Measurements from ENCODE around the gene RANBP17.

RANBP17 gene

DNA sequence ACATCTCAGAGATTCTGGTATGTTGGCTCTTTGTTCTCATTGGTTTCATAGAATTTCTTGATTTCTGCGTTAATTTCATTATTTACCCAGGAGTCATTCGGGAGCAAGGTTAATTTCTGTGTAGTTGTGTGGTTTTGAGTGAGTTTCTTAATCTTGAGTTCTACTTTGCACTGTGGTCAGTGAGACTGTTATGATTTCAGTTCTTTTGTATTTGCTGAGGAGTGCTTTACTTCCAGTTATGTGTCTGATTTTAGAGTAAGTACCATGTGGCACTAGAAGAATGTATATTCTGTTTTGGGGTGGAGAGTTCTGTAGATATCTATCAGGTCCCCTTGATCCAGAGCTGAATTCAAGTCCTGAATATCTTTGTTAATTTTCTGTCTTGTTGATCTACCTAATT lies 12.2 kb downstream of the RANBP17 start:
- Histone ChIP-seq H3K4me1 (ENCODE audit: control insufficient read depth, low read length) (no peaks in the 10 kb centered on the region), H3K9me3 (ENCODE audit: control insufficient read depth, insufficient read depth, low read length) (no peaks in the 10 kb centered on the region), H3F3A (ENCODE audit: control insufficient read depth, insufficient read depth) (no peaks in the 10 kb centered on the region), H3K27ac (ENCODE audit: low read depth, low read length) (no peak overlapping the region), H3K27me3 (ENCODE audit: control insufficient read depth, low read length) (no peaks in the 10 kb centered on the region), H3K79me2 (ENCODE audit: control insufficient read depth, low read length) (no peaks in the 10 kb centered on the region), H3K4me3 (ENCODE audit: low read length) (no peak overlapping the region), H3K4me2 (ENCODE audit: low read length) (no peak overlapping the region), H4K20me1 (ENCODE audit: control insufficient read depth, insufficient read depth, low read depth, low read length) (no peaks in the 10 kb centered on the region), H3K36me3 (ENCODE audit: control insufficient read depth, low read length) (no peaks in the 10 kb centered on the region), H3K9me2 (replicated peaks; ENCODE audit: control insufficient read depth, low read length) (no peaks in the 10 kb centered on the region)
- TF ChIP-seq, protein P1, sequence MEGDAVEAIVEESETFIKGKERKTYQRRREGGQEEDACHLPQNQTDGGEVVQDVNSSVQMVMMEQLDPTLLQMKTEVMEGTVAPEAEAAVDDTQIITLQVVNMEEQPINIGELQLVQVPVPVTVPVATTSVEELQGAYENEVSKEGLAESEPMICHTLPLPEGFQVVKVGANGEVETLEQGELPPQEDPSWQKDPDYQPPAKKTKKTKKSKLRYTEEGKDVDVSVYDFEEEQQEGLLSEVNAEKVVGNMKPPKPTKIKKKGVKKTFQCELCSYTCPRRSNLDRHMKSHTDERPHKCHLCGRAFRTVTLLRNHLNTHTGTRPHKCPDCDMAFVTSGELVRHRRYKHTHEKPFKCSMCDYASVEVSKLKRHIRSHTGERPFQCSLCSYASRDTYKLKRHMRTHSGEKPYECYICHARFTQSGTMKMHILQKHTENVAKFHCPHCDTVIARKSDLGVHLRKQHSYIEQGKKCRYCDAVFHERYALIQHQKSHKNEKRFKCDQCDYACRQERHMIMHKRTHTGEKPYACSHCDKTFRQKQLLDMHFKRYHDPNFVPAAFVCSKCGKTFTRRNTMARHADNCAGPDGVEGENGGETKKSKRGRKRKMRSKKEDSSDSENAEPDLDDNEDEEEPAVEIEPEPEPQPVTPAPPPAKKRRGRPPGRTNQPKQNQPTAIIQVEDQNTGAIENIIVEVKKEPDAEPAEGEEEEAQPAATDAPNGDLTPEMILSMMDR (IDR thresholded peaks at IDR 0.05; ENCODE audit: low read depth, low read length, poor library complexity, severe bottlenecking), result no peak
- no peak for TF ChIP-seq EZH2phosphoT487 (IDR thresholded peaks at IDR 0.05; ENCODE audit: borderline replicate concordance, low read length)

- Histone ChIP-seq H3K36me3 (ENCODE audit: control insufficient read depth, low read length) (no peaks in the 10 kb centered on the region), H3K9me2 (replicated peaks; ENCODE audit: control insufficient read depth, low read length) (no peaks in the 10 kb centered on the region), H3K4me2 (ENCODE audit: low read length) (no peak overlapping the region), H3K27ac (ENCODE audit: low read depth, low read length) (no peak overlapping the region), H3K9me3 (ENCODE audit: control insufficient read depth, insufficient read depth, low read length) (no peaks in the 10 kb centered on the region), H4K20me1 (ENCODE audit: control insufficient read depth, insufficient read depth, low read depth, low read length) (no peaks in the 10 kb centered on the region), H3K79me2 (ENCODE audit: control insufficient read depth, low read length) (no peaks in the 10 kb centered on the region), H3K4me3 (ENCODE audit: low read length) (no peak overlapping the region), H3K27me3 (ENCODE audit: control insufficient read depth, low read length) (no peaks in the 10 kb centered on the region), H3F3A (ENCODE audit: control insufficient read depth, insufficient read depth) (no peaks in the 10 kb centered on the region), H3K4me1 (ENCODE audit: control insufficient read depth, low read length) (no peaks in the 10 kb centered on the region)
- no peak for TF ChIP-seq EZH2phosphoT487 (IDR thresholded peaks at IDR 0.05; ENCODE audit: borderline replicate concordance, low read length)
- TF ChIP-seq, protein P1 (IDR thresholded peaks at IDR 0.05; ENCODE audit: low read depth, low read length, poor library complexity, severe bottlenecking), result no peak
These were observed 14.0 kb downstream of the RANBP17 start for GRCh38 chr5:170875811-170876210.

GRCh38 chr5:170880084-170880483 lies 18.3 kb downstream of the RANBP17 start:
- Histone ChIP-seq H3K9me3 (ENCODE audit: control insufficient read depth, insufficient read depth, low read length) (no peaks in the 10 kb centered on the region), H3K27ac (ENCODE audit: low read depth, low read length) (no peak overlapping the region), H4K20me1 (ENCODE audit: control insufficient read depth, insufficient read depth, low read depth, low read length) (no peaks in the 10 kb centered on the region), H3K4me1 (ENCODE audit: control insufficient read depth, low read length) (no peaks in the 10 kb centered on the region), H3K4me3 (ENCODE audit: low read length) (no peak overlapping the region), H3F3A (ENCODE audit: control insufficient read depth, insufficient read depth) (no peaks in the 10 kb centered on the region), H3K36me3 (ENCODE audit: control insufficient read depth, low read length) (no peaks in the 10 kb centered on the region), H3K9me2 (replicated peaks; ENCODE audit: control insufficient read depth, low read length) (no peaks in the 10 kb centered on the region), H3K4me2 (ENCODE audit: low read length) (no peak overlapping the region), H3K27me3 (ENCODE audit: control insufficient read depth, low read length) (no peaks in the 10 kb centered on the region), H3K79me2 (ENCODE audit: control insufficient read depth, low read length) (no peaks in the 10 kb centered on the region)
- TF ChIP-seq, protein P1 (IDR thresholded peaks at IDR 0.05; ENCODE audit: low read depth, low read length, poor library complexity, severe bottlenecking), result no peak
- TF ChIP-seq EZH2phosphoT487 (IDR thresholded peaks at IDR 0.05; ENCODE audit: borderline replicate concordance, low read length), result no peak

- Histone ChIP-seq H3K9me3 (ENCODE audit: control insufficient read depth, insufficient read depth, low read length) (no peaks in the 10 kb centered on the region), H3K4me3 (ENCODE audit: low read length) (no peak overlapping the region), H3K79me2 (ENCODE audit: control insufficient read depth, low read length) (no peaks in the 10 kb centered on the region), H3K4me1 (ENCODE audit: control insufficient read depth, low read length) (no peaks in the 10 kb centered on the region), H3K4me2 (ENCODE audit: low read length) (no peak overlapping the region), H4K20me1 (ENCODE audit: control insufficient read depth, insufficient read depth, low read depth, low read length) (no peaks in the 10 kb centered on the region), H3K9me2 (replicated peaks; ENCODE audit: control insufficient read depth, low read length) (no peaks in the 10 kb centered on the region), H3F3A (ENCODE audit: control insufficient read depth, insufficient read depth) (no peaks in the 10 kb centered on the region), H3K27me3 (ENCODE audit: control insufficient read depth, low read length) (no peaks in the 10 kb centered on the region), H3K27ac (ENCODE audit: low read depth, low read length) (no peak overlapping the region), H3K36me3 (ENCODE audit: control insufficient read depth, low read length) (no peaks in the 10 kb centered on the region)
- TF ChIP-seq, protein P1 (IDR thresholded peaks at IDR 0.05; ENCODE audit: low read depth, low read length, poor library complexity, severe bottlenecking), result no peak
- TF ChIP-seq EZH2phosphoT487 (IDR thresholded peaks at IDR 0.05; ENCODE audit: borderline replicate concordance, low read length), result no peak
These were observed 20.5 kb downstream of the RANBP17 start for GRCh38 chr5:170882345-170882744.

All from DOHH2 (cell line).